Measurements from ENCODE around the gene SMAD3. TPM values are rescaled to one million over a fixed set of nuclear protein-coding genes. Genes with fewer than 3 reads are reported as not detected.

SMAD3 gene
- total and polyA plus RNA-seq, 8 donors, result 30.9 to 53.6 (median 50.4) TPM

DNA sequence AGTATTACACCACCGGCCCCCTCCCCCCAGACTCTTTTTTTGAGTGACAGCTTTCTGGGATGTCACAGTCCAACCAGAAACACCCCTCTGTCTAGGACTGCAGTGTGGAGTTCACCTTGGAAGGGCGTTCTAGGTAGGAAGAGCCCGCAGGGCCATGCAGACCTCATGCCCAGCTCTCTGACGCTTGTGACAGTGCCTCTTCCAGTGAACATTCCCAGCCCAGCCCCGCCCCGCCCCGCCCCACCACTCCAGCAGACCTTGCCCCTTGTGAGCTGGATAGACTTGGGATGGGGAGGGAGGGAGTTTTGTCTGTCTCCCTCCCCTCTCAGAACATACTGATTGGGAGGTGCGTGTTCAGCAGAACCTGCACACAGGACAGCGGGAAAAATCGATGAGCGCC lies 125.4 kb downstream of the SMAD3 start:
- TF ChIP-seq CTCF (IDR thresholded peaks at IDR 0.05), result no peak
- ATAC-seq, result no peak
- H3K27me3 ChIP-seq, result no peaks in the 10 kb centered on the region
- H3K4me1 ChIP-seq, result peaks cover 7 to 10% of the 10 kb centered on the region in 2 donors
- H3K4me3 ChIP-seq, result no peak overlapping the region
- peaks cover 0 to 85% of the 10 kb centered on the region in 2 donors for H3K36me3 ChIP-seq
- H3K9me3 ChIP-seq, result no peaks in the 10 kb centered on the region
- intact Hi-C loops (cut with DNase I), result no loop called here
- no peak for DNase-seq
- no peak overlapping the region for H3K27ac ChIP-seq

DNA sequence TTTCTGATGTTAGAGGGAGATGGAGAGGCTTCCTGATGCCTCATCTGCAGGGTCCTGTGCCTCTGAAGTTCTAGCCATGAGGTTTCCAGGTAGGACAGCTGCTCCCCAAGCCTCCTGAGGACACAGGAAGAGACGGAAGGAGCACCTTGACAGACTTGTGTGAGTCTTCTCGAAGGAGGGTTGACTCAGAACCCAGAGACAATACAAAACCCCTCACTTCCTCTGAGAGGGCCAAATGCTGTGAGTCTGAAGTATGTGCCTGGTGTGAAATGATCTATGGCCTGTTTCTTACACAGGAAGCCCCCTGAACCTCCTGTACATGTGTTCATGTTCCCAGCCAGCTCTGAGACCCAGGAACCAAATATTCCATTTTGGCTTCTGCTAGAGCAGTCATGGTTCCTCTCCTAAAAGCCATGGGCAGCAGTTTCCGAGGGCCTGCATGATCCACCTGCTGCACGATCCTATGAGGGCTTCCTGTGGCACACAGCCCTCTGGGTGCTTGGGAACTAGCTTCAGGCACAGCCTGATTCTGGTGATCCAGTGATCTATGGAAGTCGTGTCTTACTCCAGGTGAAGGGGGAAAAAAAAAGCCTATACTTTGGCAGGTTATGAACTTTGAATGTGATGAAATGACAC lies 126.9 kb downstream of the SMAD3 start:
- no peaks in the 10 kb centered on the region for H3K9me3 ChIP-seq
- TF ChIP-seq CTCF (IDR thresholded peaks at IDR 0.05), result no peak
- no peak overlapping the region for H3K4me3 ChIP-seq
- no peak overlapping the region for H3K27ac ChIP-seq
- ATAC-seq (no peak), DNase-seq (no peak)
- H3K27me3 ChIP-seq, result no peaks in the 10 kb centered on the region
- intact Hi-C loops (cut with DNase I), result no loop called here
- peaks cover 0 to 74% of the 10 kb centered on the region in 2 donors for H3K36me3 ChIP-seq
- H3K4me1 ChIP-seq, result peaks cover 0 to 7% of the 10 kb centered on the region in 2 donors

GRCh38 chr15:67193223-67193990 lies 128.0 kb downstream of the SMAD3 start:
- no peak overlapping the region for H3K4me3 ChIP-seq
- ATAC-seq (no peak), DNase-seq (no peak)
- no peak overlapping the region for H3K27ac ChIP-seq
- TF ChIP-seq CTCF (IDR thresholded peaks at IDR 0.05), result no peak
- intact Hi-C loops (cut with DNase I), result no loop called here
- H3K36me3 ChIP-seq, result peaks cover 0 to 65% of the 10 kb centered on the region in 2 donors
- no peaks in the 10 kb centered on the region for H3K9me3 ChIP-seq
- H3K27me3 ChIP-seq, result no peaks in the 10 kb centered on the region
- H3K4me1 ChIP-seq, result peaks cover 0 to 7% of the 10 kb centered on the region in 2 donors

GRCh38 chr15:67194171-67195114 lies 129.0 kb downstream of the SMAD3 start:
- TF ChIP-seq CTCF (IDR thresholded peaks at IDR 0.05), result no peak
- Histone ChIP-seq H3K9me3 (no peaks in the 10 kb centered on the region), H3K27ac (no peak overlapping the region), H3K4me3 (no peak overlapping the region), H3K36me3 (peaks cover 0 to 54% of the 10 kb centered on the region in 2 donors), H3K27me3 (no peaks in the 10 kb centered on the region), H3K4me1 (no peaks in the 10 kb centered on the region)
- intact Hi-C loops (cut with DNase I), result no loop called here
- ATAC-seq (no peak), DNase-seq (no peak)

All from left lung (tissue), 10 donors.